HepG2 (cell line): ENCODE data around the gene ZBTB18. TPM values are rescaled to one million over a fixed set of nuclear protein-coding genes. Genes with fewer than 3 reads are reported as not detected.

Source experiments
- ATAC-seq: fragments of 200-7000 bp; cut with Tn5 transposase; 3 replicates; pipeline ENCODE4 v1.9.1; 2020; ENCODE audit warnings: mild to moderate bottlenecking, moderate library complexity
- BruUV-seq: library from RNA; stranded (reverse); fragments of 400-500 nt; replicated peaks from 2 replicates; lab custom pipeline; 2021; lab: Mats Ljungman, UMichigan
- CTCF ChIA-PET: fragments of 300-600 bp; formaldehyde crosslinking; extraction: SDS; loops from one replicate; lab custom pipeline; 2021; ENCODE audit warnings: low total read pairs, inconsistent platforms, low intra/inter-chr PET ratio; lab: Yijun Ruan, JAX
- POLR2A ChIA-PET: fragments of 350-600 bp; sonication (Branson Sonifier 250); formaldehyde crosslinking; loops from one replicate; lab custom pipeline; 2020; ENCODE audit warnings: antibody characterized with exemption, inconsistent platforms; lab: Yijun Ruan, JAX
- DNase-seq: peaks from one replicate; pipeline ENCODE4 v3.0.0-alpha.2; 2015; ENCODE audit warnings: low spot score
- FAIRE-seq: peaks from 3 replicates; lab custom pipeline; 2011; peaks lifted over from hg19 to GRCh38; lab: Jason Lieb, UNC
- H2AFZ ChIP-seq: one replicate; pipeline ENCODE4 v1.6.1; 2011; ENCODE audit warnings: low read length, inconsistent platforms
- H3K27ac ChIP-seq: fragments of 300-600 bp; 3 replicates; pipeline ENCODE4 v1.8.0; 2011; ENCODE audit warnings: mixed run types, mild to moderate bottlenecking, mixed read lengths, low read length, inconsistent platforms; ENCODE audit not compliant: insufficient read depth; ENCODE audit errors: extremely low read length
- H3K27me3 ChIP-seq, 2 experiments: fragments of 200-600 bp in 1 of 2; 2 replicates in 1 of 2; 3 replicates in 1 of 2; pipeline versions ENCODE4 v1.6.0 to v1.8.0; 2011; ENCODE audit warnings: low read length in 2 of 2, mild to moderate bottlenecking in 2 of 2, moderate library complexity in 2 of 2, inconsistent platforms in 1 of 2; ENCODE audit not compliant: insufficient read depth in 2 of 2, control insufficient read depth in 1 of 2
- H3K36me3 ChIP-seq, 2 experiments: fragments of 200-600 bp in 1 of 2; replicated peaks in 1 of 2; 2 replicates in 1 of 2; 3 replicates in 1 of 2; pipeline versions ENCODE4 v1.5.1 to v1.8.0; 2011; ENCODE audit warnings: low read length in 2 of 2, inconsistent platforms in 1 of 2; ENCODE audit not compliant: insufficient read depth in 2 of 2, control insufficient read depth in 1 of 2
- H3K4me1 ChIP-seq: 2 replicates; pipeline ENCODE4 v1.5.1; 2012; ENCODE audit warnings: low read length, inconsistent platforms; ENCODE audit not compliant: insufficient read depth
- H3K4me2 ChIP-seq: 2 replicates; pipeline ENCODE4 v1.6.0; 2011; ENCODE audit warnings: low read depth, low read length, inconsistent platforms
- H3K4me3 ChIP-seq, 3 experiments: fragments of 200-600 bp in 1 of 3; sonication (generic), shearing (Covaris generic) in 1 of 3; replicated peaks in 1 of 3; 2 replicates each; pipeline ENCODE4 v1.5.1; 2011 to 2016; ENCODE audit warnings: low read length in 3 of 3, inconsistent platforms in 2 of 3, low read depth in 2 of 3, mild to moderate bottlenecking in 2 of 3, control low read depth in 1 of 3, mixed read lengths in 1 of 3; ENCODE audit not compliant: insufficient read depth in 1 of 3
- H3K79me2 ChIP-seq: one replicate; pipeline ENCODE4 v1.6.1; 2011; ENCODE audit warnings: low read length, inconsistent platforms; ENCODE audit not compliant: insufficient read depth
- H3K9ac ChIP-seq: 2 replicates; pipeline ENCODE4 v1.6.0; 2011; ENCODE audit warnings: mild to moderate bottlenecking, low read depth, low read length, inconsistent platforms; ENCODE audit not compliant: insufficient read depth
- H3K9me3 ChIP-seq: 2 replicates; pipeline ENCODE4 v1.5.1; 2012; ENCODE audit warnings: mild to moderate bottlenecking, low read length
- H4K20me1 ChIP-seq: 2 replicates; pipeline ENCODE4 v1.6.0; 2011; ENCODE audit warnings: inconsistent platforms, mild to moderate bottlenecking, low read length, moderate library complexity; ENCODE audit not compliant: insufficient read depth
- ADNP ChIP-seq: sonication (generic); formaldehyde crosslinking; IDR thresholded peaks from 2 replicates; pipeline ENCODE4 v1.4.0; 2020; ENCODE audit warnings: missing genetic modification reagents
- ETV6 ChIP-seq: sonication (generic); formaldehyde crosslinking; conservative IDR thresholded peaks from 2 replicates; pipeline ENCODE4 v1.4.0; 2020; ENCODE audit warnings: missing genetic modification reagents
- GATAD1 ChIP-seq: IDR thresholded peaks from 2 replicates; pipeline ENCODE4 v1.6.1; 2016; ENCODE audit warnings: missing genetic modification reagents, missing compliant biosample characterization
- KLF12 ChIP-seq: sonication (generic); formaldehyde crosslinking; IDR thresholded peaks from 2 replicates; pipeline ENCODE4 v1.4.0; 2020; ENCODE audit warnings: missing genetic modification reagents, borderline replicate concordance
- KLF6 ChIP-seq: IDR thresholded peaks from 2 replicates; pipeline ENCODE4 v1.8.0; 2016; ENCODE audit warnings: missing biosample characterization, missing genetic modification reagents
- POLR2AphosphoS5 ChIP-seq: IDR thresholded peaks from 2 replicates; pipeline ENCODE4 v1.6.1; 2012; ENCODE audit warnings: low read depth, low read length
- RBFOX2 ChIP-seq: fragments of 200-400 bp; formaldehyde crosslinking; IDR thresholded peaks from 2 replicates; pipeline ENCODE4 v1.6.1; 2017; ENCODE audit warnings: low read depth, mild to moderate bottlenecking, low read length
- ZNF224 ChIP-seq: sonication (generic); formaldehyde crosslinking; IDR thresholded peaks from 2 replicates; pipeline ENCODE4 v1.5.0; 2020; ENCODE audit warnings: mild to moderate bottlenecking, missing genetic modification reagents
- ZNF263 ChIP-seq: sonication (generic); formaldehyde crosslinking; IDR thresholded peaks from 2 replicates; pipeline ENCODE4 v1.4.0; 2020; ENCODE audit warnings: missing genetic modification reagents
- ZNF296 ChIP-seq: sonication (generic); formaldehyde crosslinking; conservative IDR thresholded peaks from 2 replicates; pipeline ENCODE4 v1.5.0; 2020; ENCODE audit warnings: mild to moderate bottlenecking, missing genetic modification reagents
- ZNF3 ChIP-seq: IDR thresholded peaks from 2 replicates; pipeline ENCODE4 v1.7.0; 2017; ENCODE audit warnings: inconsistent platforms
- ZNF367 ChIP-seq: sonication (generic); formaldehyde crosslinking; IDR thresholded peaks from 2 replicates; pipeline ENCODE4 v1.4.0; 2020; ENCODE audit warnings: missing genetic modification reagents, borderline replicate concordance
- ZNF530 ChIP-seq: sonication (generic); formaldehyde crosslinking; IDR thresholded peaks from 2 replicates; pipeline ENCODE4 v1.5.0; 2020; ENCODE audit warnings: low read depth, mild to moderate bottlenecking, missing genetic modification reagents
- ZNF713 ChIP-seq: sonication (generic); formaldehyde crosslinking; IDR thresholded peaks from 2 replicates; pipeline ENCODE4 v1.4.0; 2020; ENCODE audit warnings: mild to moderate bottlenecking, missing genetic modification reagents
- ZNF878 ChIP-seq: sonication (generic); formaldehyde crosslinking; IDR thresholded peaks from 2 replicates; pipeline ENCODE4 v1.8.1; 2023; ENCODE audit warnings: mild to moderate bottlenecking, missing genetic modification reagents, moderate library complexity
- ZSCAN30 ChIP-seq: sonication (generic); formaldehyde crosslinking; IDR thresholded peaks from 2 replicates; pipeline ENCODE4 v1.5.0; 2020; ENCODE audit warnings: mild to moderate bottlenecking, missing genetic modification reagents
- WGBS: methylation state at CpG from one replicate; pipeline ENCODE4 v1.1.6; 2017; ENCODE audit warnings: low lambda C conversion rate; 5-methylcytosine and 5-hydroxymethylcytosine counted together
- in situ Hi-C: cut with HindIII; loops from 2 replicates; pipeline ENCODE4 v1.10.0; 2017; ENCODE audit warnings: low pct_unique_long_range_greater_than_20kb; ENCODE audit not compliant: extremely low pct_ligation_motif_present
- intact Hi-C: fragments of 100-400 bp; cut with micrococcal nuclease; formaldehyde crosslinking; loops from one replicate; pipeline ENCODE4 v1.10.0; 2022; ENCODE audit not compliant: unreplicated experiment
- polyA plus RNA-seq, 8 experiments: library from polyadenylated mRNA; depleted of rRNA in 3 of 8; stranded (reverse) in 7 of 8; unstranded in 1 of 8; fragments of >200 nt; fragmentation: Illumina TruSeq in 4 of 8; extraction: Trizol in 4 of 8; gene quantifications; 2 replicates each; pipeline versions ENCODE4 v1.2.1 to v1.2.3, GENCODE V29; 2011 to 2016; ENCODE audit warnings: low read depth in 4 of 8, missing spikeins in 1 of 8, mixed read lengths in 1 of 8; ENCODE audit not compliant: insufficient read depth in 1 of 8
- total RNA-seq, 5 experiments: library from RNA; depleted of rRNA; stranded (reverse); fragments of >200 nt; fragmentation: Illumina TruSeq; extraction: Trizol; gene quantifications; 2 replicates each; pipeline ENCODE4 v1.2.3, GENCODE V29; 2016; ENCODE audit warnings: low read depth in 1 of 5
- TF ChIP-seq, protein P1 (sequence below): sonication (generic); formaldehyde crosslinking; conservative IDR thresholded peaks from 2 replicates; pipeline ENCODE4 v1.8.0; 2022; ENCODE audit warnings: missing genetic modification reagents
- TF ChIP-seq, protein P2 (sequence below): IDR thresholded peaks from 2 replicates; pipeline ENCODE4 v1.6.1; 2016; ENCODE audit warnings: control low read depth
- TF ChIP-seq, protein P3 (sequence below): IDR thresholded peaks from 2 replicates; pipeline ENCODE4 v1.6.1; 2012; ENCODE audit warnings: low read length, improper control_type of control experiment
- TF ChIP-seq, protein P4 (sequence below): sonication (generic); formaldehyde crosslinking; IDR thresholded peaks from 2 replicates; pipeline ENCODE4 v1.8.0; 2023; ENCODE audit warnings: mild to moderate bottlenecking, missing genetic modification reagents

The ZBTB18 gene
- total and polyA plus RNA-seq, 2 of the 13 experiments (the other 11 are each of a cell fraction or from before 2014, with no cell fraction given), result 3.1 to 4.3 TPM

DNA sequence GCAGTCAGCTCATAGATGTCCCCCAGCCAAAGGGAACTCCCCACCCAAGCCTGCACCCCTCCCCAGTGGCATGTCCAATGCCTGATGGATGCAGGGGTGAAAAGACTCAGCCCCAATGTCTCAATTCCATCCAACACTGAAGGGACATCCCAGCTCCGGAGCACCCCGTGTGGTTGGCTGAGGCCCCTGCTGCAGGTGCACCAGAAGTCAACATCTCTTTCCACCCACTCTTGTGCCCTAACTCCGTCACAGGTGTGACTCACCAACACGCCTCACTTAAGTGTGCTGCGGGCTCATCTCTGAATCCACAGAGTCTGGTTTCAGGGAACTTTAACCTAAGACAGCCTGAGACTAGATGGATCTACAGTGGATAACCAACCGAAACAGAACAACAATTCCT is 40.9 kb upstream of the ZBTB18 start:
- no peak overlapping the region for H3K27ac ChIP-seq
- WGBS, result 0% methylated on average over 3 of the region's 6 CpGs
- FAIRE-seq, result no peak
- no peaks in the 10 kb centered on the region for H3K79me2 ChIP-seq
- no peak for DNase-seq
- no peak overlapping the region for H3K4me3 ChIP-seq
- intact Hi-C loops (no loop called here), in situ Hi-C loops (no loop called here)
- peak; percentile 27; the same call in 1 of the 3 replicates for ATAC-seq
- no peaks in the 10 kb centered on the region for H3K9me3 ChIP-seq
- no TSS peak for BruUV-seq
- H3K27me3 ChIP-seq, result peaks cover 0 to 21% of the 10 kb centered on the region in 2 experiments; a peak in 4 of 5 replicates
- H3K9ac ChIP-seq, result no peak overlapping the region
- ChIA-PET POLR2A (no interaction called here), CTCF (no interaction called here)
- no peak overlapping the region for H2AFZ ChIP-seq
- TF ChIP-seq ADNP (CRISPR knock-in tag) (no peak), ZNF263 (no peak), RBFOX2 (no peak), ZNF296 (CRISPR knock-in tag) (no peak), ZNF878 (no peak), ZNF713 (no peak), ETV6 (no peak), KLF12 (CRISPR knock-in tag) (no peak), ZNF224 (CRISPR knock-in tag) (no peak), ZNF530 (CRISPR knock-in tag) (no peak), KLF6 (CRISPR knock-in tag) (no peak), POLR2AphosphoS5 (no peak), ZSCAN30 (CRISPR knock-in tag) (no peak), GATAD1 (no peak), ZNF367 (no peak), ZNF3 (CRISPR knock-in tag) (no peak)
- TF ChIP-seq, protein P1, sequence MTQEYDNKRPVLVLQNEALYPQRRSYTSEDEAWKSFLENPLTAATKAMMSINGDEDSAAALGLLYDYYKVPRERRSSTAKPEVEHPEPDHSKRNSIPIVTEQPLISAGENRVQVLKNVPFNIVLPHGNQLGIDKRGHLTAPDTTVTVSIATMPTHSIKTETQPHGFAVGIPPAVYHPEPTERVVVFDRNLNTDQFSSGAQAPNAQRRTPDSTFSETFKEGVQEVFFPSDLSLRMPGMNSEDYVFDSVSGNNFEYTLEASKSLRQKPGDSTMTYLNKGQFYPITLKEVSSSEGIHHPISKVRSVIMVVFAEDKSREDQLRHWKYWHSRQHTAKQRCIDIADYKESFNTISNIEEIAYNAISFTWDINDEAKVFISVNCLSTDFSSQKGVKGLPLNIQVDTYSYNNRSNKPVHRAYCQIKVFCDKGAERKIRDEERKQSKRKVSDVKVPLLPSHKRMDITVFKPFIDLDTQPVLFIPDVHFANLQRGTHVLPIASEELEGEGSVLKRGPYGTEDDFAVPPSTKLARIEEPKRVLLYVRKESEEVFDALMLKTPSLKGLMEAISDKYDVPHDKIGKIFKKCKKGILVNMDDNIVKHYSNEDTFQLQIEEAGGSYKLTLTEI, result no peak
- TF ChIP-seq, protein P2, sequence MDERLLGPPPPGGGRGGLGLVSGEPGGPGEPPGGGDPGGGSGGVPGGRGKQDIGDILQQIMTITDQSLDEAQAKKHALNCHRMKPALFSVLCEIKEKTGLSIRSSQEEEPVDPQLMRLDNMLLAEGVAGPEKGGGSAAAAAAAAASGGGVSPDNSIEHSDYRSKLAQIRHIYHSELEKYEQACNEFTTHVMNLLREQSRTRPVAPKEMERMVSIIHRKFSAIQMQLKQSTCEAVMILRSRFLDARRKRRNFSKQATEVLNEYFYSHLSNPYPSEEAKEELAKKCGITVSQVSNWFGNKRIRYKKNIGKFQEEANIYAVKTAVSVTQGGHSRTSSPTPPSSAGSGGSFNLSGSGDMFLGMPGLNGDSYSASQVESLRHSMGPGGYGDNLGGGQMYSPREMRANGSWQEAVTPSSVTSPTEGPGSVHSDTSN (CRISPR knock-in tag), result no peak
- TF ChIP-seq, protein P3, sequence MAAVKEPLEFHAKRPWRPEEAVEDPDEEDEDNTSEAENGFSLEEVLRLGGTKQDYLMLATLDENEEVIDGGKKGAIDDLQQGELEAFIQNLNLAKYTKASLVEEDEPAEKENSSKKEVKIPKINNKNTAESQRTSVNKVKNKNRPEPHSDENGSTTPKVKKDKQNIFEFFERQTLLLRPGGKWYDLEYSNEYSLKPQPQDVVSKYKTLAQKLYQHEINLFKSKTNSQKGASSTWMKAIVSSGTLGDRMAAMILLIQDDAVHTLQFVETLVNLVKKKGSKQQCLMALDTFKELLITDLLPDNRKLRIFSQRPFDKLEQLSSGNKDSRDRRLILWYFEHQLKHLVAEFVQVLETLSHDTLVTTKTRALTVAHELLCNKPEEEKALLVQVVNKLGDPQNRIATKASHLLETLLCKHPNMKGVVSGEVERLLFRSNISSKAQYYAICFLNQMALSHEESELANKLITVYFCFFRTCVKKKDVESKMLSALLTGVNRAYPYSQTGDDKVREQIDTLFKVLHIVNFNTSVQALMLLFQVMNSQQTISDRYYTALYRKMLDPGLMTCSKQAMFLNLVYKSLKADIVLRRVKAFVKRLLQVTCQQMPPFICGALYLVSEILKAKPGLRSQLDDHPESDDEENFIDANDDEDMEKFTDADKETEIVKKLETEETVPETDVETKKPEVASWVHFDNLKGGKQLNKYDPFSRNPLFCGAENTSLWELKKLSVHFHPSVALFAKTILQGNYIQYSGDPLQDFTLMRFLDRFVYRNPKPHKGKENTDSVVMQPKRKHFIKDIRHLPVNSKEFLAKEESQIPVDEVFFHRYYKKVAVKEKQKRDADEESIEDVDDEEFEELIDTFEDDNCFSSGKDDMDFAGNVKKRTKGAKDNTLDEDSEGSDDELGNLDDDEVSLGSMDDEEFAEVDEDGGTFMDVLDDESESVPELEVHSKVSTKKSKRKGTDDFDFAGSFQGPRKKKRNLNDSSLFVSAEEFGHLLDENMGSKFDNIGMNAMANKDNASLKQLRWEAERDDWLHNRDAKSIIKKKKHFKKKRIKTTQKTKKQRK, result no peak
- TF ChIP-seq, protein P4, sequence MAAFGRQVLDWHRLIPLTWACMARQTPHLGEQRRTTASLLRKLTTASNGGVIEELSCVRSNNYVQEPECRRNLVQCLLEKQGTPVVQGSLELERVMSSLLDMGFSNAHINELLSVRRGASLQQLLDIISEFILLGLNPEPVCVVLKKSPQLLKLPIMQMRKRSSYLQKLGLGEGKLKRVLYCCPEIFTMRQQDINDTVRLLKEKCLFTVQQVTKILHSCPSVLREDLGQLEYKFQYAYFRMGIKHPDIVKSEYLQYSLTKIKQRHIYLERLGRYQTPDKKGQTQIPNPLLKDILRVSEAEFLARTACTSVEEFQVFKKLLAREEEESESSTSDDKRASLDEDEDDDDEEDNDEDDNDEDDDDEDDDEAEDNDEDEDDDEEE (CRISPR knock-in tag), result no peak
- H3K36me3 ChIP-seq, result no peaks in the 10 kb centered on the region
- H3K4me2 ChIP-seq, result no peak overlapping the region
- H4K20me1 ChIP-seq, result no peaks in the 10 kb centered on the region
- H3K4me1 ChIP-seq, result no peaks in the 10 kb centered on the region
